ENCODE results near the gene APC. TPM values are rescaled to one million over a fixed set of nuclear protein-coding genes. Genes with fewer than 3 reads are reported as not detected.

APC gene
- total and polyA plus RNA-seq, 2 of the 13 experiments (the other 11 are each of a cell fraction or from before 2014, with no cell fraction given) = 6.1 to 19.0 TPM

DNA sequence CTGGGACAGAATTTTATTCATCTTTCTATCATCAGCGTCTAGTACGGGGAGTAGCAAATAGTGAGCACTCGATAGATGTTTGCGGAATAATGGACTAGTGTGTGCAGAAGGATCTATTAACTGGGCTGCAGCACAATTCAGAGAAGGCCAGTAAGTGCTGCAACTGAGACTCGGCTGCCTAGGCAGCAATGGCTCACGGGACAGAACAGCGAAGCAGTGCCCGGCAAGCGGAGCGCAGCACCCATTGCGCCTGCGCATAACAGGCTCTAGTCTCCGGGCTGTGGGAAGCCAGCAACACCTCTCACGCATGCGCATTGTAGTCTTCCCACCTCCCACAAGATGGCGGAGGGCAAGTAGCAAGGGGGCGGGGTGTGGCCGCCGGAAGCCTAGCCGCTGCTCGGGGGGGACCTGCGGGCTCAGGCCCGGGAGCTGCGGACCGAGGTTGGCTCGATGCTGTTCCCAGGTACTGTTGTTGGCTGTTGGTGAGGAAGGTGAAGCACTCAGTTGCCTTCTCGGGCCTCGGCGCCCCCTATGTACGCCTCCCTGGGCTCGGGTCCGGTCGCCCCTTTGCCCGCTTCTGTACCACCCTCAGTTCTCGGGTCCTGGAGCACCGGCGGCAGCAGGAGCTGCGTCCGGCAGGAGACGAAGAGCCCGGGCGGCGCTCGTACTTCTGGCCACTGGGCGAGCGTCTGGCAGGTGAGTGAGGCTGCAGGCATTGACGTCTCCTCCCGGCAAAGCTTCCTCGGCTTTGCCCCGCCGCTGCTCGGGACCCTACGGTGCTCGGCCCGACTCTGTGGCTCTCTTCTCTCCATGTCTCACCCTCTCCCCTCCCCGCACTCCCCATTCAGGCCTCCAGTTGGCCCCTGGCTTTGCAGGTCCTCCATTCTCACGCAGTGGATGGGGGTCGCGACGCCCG lies 30.2 kb upstream of the APC start (continued):
- TF ChIP-seq, protein P1, sequence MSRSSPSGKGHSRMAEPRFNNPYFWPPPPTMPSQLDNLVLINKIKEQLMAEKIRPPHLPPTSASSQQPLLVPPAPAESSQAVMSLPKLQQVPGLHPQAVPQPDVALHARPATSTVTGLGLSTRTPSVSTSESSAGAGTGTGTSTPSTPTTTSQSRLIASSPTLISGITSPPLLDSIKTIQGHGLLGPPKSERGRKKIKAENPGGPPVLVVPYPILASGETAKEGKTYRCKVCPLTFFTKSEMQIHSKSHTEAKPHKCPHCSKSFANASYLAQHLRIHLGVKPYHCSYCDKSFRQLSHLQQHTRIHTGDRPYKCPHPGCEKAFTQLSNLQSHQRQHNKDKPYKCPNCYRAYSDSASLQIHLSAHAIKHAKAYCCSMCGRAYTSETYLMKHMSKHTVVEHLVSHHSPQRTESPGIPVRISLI (CRISPR knock-in tag; IDR thresholded peaks at IDR 0.05; ENCODE audit: borderline replicate concordance) = peak; percentile 21; the same call in 1 of the 2 replicates
- TF ChIP-seq, protein P2, sequence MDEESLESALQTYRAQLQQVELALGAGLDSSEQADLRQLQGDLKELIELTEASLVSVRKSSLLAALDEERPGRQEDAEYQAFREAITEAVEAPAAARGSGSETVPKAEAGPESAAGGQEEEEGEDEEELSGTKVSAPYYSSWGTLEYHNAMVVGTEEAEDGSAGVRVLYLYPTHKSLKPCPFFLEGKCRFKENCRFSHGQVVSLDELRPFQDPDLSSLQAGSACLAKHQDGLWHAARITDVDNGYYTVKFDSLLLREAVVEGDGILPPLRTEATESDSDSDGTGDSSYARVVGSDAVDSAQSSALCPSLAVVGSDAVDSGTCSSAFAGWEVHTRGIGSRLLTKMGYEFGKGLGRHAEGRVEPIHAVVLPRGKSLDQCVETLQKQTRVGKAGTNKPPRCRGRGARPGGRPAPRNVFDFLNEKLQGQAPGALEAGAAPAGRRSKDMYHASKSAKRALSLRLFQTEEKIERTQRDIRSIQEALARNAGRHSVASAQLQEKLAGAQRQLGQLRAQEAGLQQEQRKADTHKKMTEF (CRISPR knock-in tag; IDR thresholded peaks at IDR 0.05) = peak; percentile 86
- TF ChIP-seq MIER2 (CRISPR knock-in tag; IDR thresholded peaks at IDR 0.05) = no peak
- TF ChIP-seq, protein P3, sequence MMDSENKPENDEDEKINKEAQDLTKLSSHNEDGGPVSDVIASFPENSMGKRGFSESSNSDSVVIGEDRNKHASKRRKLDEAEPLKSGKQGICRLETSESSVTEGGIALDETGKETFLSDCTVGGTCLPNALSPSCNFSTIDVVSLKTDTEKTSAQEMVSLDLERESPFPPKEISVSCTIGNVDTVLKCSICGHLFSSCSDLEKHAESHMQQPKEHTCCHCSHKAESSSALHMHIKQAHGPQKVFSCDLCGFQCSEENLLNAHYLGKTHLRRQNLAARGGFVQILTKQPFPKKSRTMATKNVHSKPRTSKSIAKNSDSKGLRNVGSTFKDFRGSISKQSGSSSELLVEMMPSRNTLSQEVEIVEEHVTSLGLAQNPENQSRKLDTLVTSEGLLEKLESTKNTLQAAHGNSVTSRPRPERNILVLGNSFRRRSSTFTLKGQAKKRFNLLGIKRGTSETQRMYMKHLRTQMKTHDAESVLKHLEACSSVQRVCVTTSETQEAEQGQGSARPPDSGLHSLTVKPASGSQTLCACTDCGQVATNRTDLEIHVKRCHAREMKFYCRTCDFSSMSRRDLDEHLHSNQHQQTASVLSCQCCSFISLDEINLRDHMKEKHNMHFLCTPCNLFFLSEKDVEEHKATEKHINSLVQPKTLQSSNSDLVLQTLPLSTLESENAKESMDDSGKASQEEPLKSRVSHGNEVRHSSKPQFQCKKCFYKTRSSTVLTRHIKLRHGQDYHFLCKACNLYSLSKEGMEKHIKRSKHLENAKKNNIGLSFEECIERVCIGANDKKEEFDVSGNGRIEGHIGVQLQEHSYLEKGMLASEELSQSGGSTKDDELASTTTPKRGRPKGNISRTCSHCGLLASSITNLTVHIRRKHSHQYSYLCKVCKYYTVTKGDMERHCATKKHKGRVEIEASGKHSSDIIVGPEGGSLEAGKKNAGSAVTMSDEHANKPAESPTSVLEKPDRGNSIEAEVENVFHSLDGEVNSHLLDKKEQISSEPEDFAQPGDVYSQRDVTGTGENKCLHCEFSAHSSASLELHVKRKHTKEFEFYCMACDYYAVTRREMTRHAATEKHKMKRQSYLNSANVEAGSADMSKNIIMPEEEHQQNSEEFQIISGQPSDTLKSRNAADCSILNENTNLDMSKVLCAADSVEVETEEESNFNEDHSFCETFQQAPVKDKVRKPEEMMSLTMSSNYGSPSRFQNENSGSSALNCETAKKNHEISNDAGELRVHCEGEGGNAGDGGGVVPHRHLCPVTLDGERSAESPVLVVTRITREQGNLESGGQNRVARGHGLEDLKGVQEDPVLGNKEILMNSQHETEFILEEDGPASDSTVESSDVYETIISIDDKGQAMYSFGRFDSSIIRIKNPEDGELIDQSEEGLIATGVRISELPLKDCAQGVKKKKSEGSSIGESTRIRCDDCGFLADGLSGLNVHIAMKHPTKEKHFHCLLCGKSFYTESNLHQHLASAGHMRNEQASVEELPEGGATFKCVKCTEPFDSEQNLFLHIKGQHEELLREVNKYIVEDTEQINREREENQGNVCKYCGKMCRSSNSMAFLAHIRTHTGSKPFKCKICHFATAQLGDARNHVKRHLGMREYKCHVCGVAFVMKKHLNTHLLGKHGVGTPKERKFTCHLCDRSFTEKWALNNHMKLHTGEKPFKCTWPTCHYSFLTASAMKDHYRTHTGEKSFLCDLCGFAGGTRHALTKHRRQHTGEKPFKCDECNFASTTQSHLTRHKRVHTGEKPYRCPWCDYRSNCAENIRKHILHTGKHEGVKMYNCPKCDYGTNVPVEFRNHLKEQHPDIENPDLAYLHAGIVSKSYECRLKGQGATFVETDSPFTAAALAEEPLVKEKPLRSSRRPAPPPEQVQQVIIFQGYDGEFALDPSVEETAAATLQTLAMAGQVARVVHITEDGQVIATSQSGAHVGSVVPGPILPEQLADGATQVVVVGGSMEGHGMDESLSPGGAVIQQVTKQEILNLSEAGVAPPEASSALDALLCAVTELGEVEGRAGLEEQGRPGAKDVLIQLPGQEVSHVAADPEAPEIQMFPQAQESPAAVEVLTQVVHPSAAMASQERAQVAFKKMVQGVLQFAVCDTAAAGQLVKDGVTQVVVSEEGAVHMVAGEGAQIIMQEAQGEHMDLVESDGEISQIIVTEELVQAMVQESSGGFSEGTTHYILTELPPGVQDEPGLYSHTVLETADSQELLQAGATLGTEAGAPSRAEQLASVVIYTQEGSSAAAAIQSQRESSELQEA (CRISPR knock-in tag; IDR thresholded peaks at IDR 0.05; ENCODE audit: not compliant biosample characterization) = peak; percentile 62
- peak; percentile 78 for TF ChIP-seq ZBTB7B (CRISPR knock-in tag; IDR thresholded peaks at IDR 0.05)
- no peak for TF ChIP-seq SMAD1 (CRISPR knock-in tag; IDR thresholded peaks at IDR 0.05; ENCODE audit: borderline replicate concordance, low read depth)
- peak; percentile 58; the same call in 1 of the 2 replicates for TF ChIP-seq MXD4 (CRISPR knock-in tag; IDR thresholded peaks at IDR 0.05)
- TF ChIP-seq RBFOX2 (IDR thresholded peaks at IDR 0.05; ENCODE audit: low read depth, low read length) = peak; percentile 90
- TF ChIP-seq, protein P4, sequence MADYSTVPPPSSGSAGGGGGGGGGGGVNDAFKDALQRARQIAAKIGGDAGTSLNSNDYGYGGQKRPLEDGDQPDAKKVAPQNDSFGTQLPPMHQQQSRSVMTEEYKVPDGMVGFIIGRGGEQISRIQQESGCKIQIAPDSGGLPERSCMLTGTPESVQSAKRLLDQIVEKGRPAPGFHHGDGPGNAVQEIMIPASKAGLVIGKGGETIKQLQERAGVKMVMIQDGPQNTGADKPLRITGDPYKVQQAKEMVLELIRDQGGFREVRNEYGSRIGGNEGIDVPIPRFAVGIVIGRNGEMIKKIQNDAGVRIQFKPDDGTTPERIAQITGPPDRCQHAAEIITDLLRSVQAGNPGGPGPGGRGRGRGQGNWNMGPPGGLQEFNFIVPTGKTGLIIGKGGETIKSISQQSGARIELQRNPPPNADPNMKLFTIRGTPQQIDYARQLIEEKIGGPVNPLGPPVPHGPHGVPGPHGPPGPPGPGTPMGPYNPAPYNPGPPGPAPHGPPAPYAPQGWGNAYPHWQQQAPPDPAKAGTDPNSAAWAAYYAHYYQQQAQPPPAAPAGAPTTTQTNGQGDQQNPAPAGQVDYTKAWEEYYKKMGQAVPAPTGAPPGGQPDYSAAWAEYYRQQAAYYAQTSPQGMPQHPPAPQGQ (CRISPR knock-in tag; IDR thresholded peaks at IDR 0.05; ENCODE audit: borderline replicate concordance) = no peak
- peak; percentile 95 for TF ChIP-seq WIZ (CRISPR knock-in tag; IDR thresholded peaks at IDR 0.05)
- peak; percentile 70 for TF ChIP-seq ELF3 (CRISPR knock-in tag; IDR thresholded peaks at IDR 0.05)
- TF ChIP-seq IKZF1 (IDR thresholded peaks at IDR 0.05) = no peak
- TF ChIP-seq ATF7-NPFF (CRISPR knock-in tag; IDR thresholded peaks at IDR 0.05; ENCODE audit: low read depth) = peak; percentile 75; the same call in 1 of the 2 replicates
- peak; percentile 82; the same call in 1 of the 2 replicates for TF ChIP-seq ZBTB20 (CRISPR knock-in tag; IDR thresholded peaks at IDR 0.05; ENCODE audit: borderline replicate concordance, low read depth)
- TF ChIP-seq, protein P5, sequence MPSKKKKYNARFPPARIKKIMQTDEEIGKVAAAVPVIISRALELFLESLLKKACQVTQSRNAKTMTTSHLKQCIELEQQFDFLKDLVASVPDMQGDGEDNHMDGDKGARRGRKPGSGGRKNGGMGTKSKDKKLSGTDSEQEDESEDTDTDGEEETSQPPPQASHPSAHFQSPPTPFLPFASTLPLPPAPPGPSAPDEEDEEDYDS (CRISPR knock-in tag; IDR thresholded peaks at IDR 0.05) = peak; percentile 92
